HFF-Myc (cell line): ENCODE results near the gene MAP7D3.

Source experiments
- DNase-seq: peaks from one replicate; pipeline ENCODE4 v3.0.0-alpha.2; 2011; ENCODE audit warnings: low read depth; ENCODE audit errors: extremely low read depth
- H3K4me3 ChIP-seq: replicated peaks from 2 replicates; pipeline ENCODE4 v1.5.1; 2011; ENCODE audit warnings: low read depth, mild to moderate bottlenecking, control low read depth, low read length
- TF ChIP-seq, protein P1 (sequence below): IDR thresholded peaks from 2 replicates; pipeline ENCODE4 v1.5.1; 2012; ENCODE audit warnings: mild to moderate bottlenecking, low read depth, low read length, control low read depth; ENCODE audit errors: missing control alignments

MAP7D3 gene

DNA sequence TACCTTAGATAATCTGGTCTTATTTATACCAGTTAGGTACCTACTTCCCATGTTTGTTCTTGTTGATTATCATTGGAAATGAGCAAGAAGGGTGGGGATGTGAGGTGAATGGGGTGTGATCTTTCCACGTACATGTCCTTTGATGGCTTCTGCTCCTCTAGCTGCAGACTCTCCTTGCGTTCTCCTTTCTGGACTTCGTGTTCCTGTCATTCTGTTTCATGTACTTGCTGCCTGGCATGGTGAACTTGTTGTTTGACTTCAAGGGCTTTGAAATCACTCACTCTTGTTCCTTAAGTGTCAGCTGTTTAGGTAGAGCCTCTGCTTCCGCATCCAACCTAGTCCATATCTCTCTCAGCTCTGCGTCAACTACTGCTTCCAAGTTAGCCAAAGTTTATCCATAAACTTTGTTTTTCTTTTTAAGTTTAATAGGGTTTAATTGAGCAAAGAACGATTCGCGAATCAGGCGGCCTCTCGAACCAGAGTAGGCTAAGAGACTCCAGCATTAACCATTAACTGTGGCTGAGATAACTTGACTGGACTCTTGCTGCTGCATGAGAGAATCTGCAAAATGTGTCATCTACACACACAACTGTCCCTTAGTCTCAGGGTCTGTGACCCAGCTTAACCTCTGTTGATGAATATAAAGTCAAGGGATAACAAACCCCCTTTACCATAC lies 61.0 kb downstream of the MAP7D3 start:
- TF ChIP-seq, protein P1, sequence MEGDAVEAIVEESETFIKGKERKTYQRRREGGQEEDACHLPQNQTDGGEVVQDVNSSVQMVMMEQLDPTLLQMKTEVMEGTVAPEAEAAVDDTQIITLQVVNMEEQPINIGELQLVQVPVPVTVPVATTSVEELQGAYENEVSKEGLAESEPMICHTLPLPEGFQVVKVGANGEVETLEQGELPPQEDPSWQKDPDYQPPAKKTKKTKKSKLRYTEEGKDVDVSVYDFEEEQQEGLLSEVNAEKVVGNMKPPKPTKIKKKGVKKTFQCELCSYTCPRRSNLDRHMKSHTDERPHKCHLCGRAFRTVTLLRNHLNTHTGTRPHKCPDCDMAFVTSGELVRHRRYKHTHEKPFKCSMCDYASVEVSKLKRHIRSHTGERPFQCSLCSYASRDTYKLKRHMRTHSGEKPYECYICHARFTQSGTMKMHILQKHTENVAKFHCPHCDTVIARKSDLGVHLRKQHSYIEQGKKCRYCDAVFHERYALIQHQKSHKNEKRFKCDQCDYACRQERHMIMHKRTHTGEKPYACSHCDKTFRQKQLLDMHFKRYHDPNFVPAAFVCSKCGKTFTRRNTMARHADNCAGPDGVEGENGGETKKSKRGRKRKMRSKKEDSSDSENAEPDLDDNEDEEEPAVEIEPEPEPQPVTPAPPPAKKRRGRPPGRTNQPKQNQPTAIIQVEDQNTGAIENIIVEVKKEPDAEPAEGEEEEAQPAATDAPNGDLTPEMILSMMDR, result no peak
- no peak overlapping the region for H3K4me3 ChIP-seq

DNA sequence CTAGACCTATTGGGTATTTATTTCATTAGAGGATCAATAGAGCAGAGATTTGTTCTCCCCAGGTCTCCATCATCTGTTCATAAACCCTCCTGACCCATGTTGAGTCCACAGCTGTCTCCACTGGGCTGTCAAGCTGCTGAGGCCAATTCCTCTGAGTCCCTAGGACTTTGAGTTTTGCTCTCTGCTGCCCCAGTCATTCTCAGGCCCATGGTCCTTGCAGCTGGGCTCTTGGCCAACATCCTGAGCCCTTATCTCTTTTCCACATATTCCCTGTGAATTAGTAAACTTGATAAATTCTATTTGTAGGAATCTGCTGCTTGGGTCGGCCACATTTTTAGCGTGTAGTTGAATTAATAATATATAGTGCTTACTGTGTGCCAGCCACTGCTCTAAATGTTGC lies 62.0 kb downstream of the MAP7D3 start:
- TF ChIP-seq, protein P1, result no peak
- DNase-seq, result no peak

More for the DNA sequence above, 61.0 kb downstream of the MAP7D3 start:
- no peak for DNase-seq

GRCh38 chrX:136186023-136186413 lies 65.2 kb downstream of the MAP7D3 start:
- H3K4me3 ChIP-seq, result no peak overlapping the region
- DNase-seq, result no peak
- TF ChIP-seq, protein P1, result no peak

More for the DNA sequence above, 62.0 kb downstream of the MAP7D3 start:
- H3K4me3 ChIP-seq, result no peak overlapping the region

DNA sequence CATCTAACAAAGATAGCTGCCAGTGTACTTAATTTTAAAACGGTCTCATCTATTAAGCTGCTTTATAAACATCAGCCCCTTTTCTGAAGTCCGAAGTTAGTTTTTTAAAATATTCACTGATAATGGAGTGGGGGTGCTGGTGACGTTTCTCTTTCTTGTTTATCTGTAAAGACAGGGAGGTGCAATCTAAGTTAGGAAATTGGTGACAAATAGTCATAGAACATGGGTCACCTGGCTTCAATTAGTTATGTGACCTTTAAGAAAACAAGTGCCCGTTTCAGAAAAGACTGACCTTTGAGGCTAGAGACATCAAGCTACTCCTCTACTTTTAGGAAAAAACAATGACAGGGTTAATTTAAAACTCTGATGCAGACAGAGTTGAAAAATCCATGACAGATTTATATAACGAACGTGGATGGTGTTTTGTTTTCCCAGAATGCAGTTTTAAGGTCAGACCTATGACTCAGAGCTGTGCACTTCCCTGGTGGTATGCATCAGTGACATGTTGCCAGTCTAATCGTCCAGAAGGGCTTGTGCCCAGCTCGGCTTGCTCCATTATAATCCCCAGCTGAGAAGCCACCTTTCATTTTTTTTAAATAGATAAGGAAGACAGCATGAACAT lies 65.7 kb downstream of the MAP7D3 start:
- no peak overlapping the region for H3K4me3 ChIP-seq
- TF ChIP-seq, protein P1, result no peak
- DNase-seq, result no peak

- TF ChIP-seq, protein P1, result no peak
- no peak overlapping the region for H3K4me3 ChIP-seq
- DNase-seq, result no peak
These were observed 67.3 kb downstream of the MAP7D3 start for GRCh38 chrX:136183917-136184316.

GRCh38 chrX:136183172-136183571 lies 68.0 kb downstream of the MAP7D3 start:
- no peak overlapping the region for H3K4me3 ChIP-seq
- TF ChIP-seq, protein P1, result no peak
- no peak for DNase-seq
